Smooth muscle cell (in vitro differentiated cells): ENCODE measurements around the gene TBX21. TPM values are rescaled to one million over a fixed set of nuclear protein-coding genes. Genes with fewer than 3 reads are reported as not detected.

Experiments
- DNase-seq: peaks from one replicate; lab custom pipeline; 2025; ENCODE audit not compliant: unreplicated experiment; lab: John Stamatoyannopoulos, UW
- H2AFZ ChIP-seq: fragments of 200-600 bp; sonication (generic); 2 replicates; pipeline ENCODE4 v1.6.0; 2016; ENCODE audit warnings: antibody characterized with exemption, low read depth, mild to moderate bottlenecking
- H3F3A ChIP-seq: fragments of 200-600 bp; sonication (generic); 2 replicates; pipeline ENCODE4 v1.6.0; 2017; ENCODE audit warnings: antibody characterized with exemption, low read depth
- H3K27ac ChIP-seq: fragments of 200-600 bp; sonication (generic); 2 replicates; pipeline ENCODE4 v1.5.1; 2016; ENCODE audit warnings: low read depth, mild to moderate bottlenecking
- H3K27me3 ChIP-seq: fragments of 200-600 bp; sonication (generic); 2 replicates; pipeline ENCODE4 v1.6.1; 2016; ENCODE audit warnings: low read depth, mild to moderate bottlenecking
- H3K36me3 ChIP-seq: fragments of 200-600 bp; sonication (generic); 2 replicates; pipeline ENCODE4 v1.5.1; 2016; ENCODE audit warnings: low read depth
- H3K4me1 ChIP-seq: fragments of 200-600 bp; sonication (generic); 2 replicates; pipeline ENCODE4 v1.5.1; 2016; ENCODE audit warnings: low read depth
- H3K4me2 ChIP-seq: fragments of 200-600 bp; sonication (generic); 2 replicates; pipeline ENCODE4 v1.6.0; 2016; ENCODE audit warnings: mild to moderate bottlenecking
- H3K4me3 ChIP-seq: fragments of 200-600 bp; sonication (generic); 2 replicates; pipeline ENCODE4 v1.5.1; 2016; ENCODE audit warnings: mild to moderate bottlenecking
- H3K79me2 ChIP-seq: fragments of 200-600 bp; sonication (generic); 2 replicates; pipeline ENCODE4 v1.6.0; 2016; ENCODE audit warnings: low read depth, mild to moderate bottlenecking
- H3K9ac ChIP-seq: fragments of 200-600 bp; sonication (generic); 2 replicates; pipeline ENCODE4 v1.6.0; 2016; ENCODE audit warnings: low read depth
- H3K9me3 ChIP-seq: fragments of 200-600 bp; sonication (generic); replicated peaks from 2 replicates; pipeline ENCODE4 v1.5.1; 2016; ENCODE audit warnings: low read depth
- H4K20me1 ChIP-seq: fragments of 200-600 bp; sonication (generic); 2 replicates; pipeline ENCODE4 v1.6.0; 2016; ENCODE audit warnings: low read depth
- WGBS: methylation state at CpG from one replicate; pipeline ENCODE4 v1.1.7; 2016; ENCODE audit warnings: low lambda C conversion rate; 5-methylcytosine and 5-hydroxymethylcytosine counted together
- polyA plus RNA-seq: library from polyadenylated mRNA; unstranded; fragments of >200 nt; fragmentation: Nextera tagmentation; extraction: Ambion mirVana; gene quantifications from 2 replicates; pipeline ENCODE4 v1.2.1, GENCODE V29; 2016
- total RNA-seq: library from RNA; depleted of rRNA; stranded (reverse); fragments of >200 nt; gene quantifications from 2 replicates; pipeline ENCODE4 v1.2.3, GENCODE V29; 2014
- TF ChIP-seq, protein P1 (sequence below): fragments of 200-600 bp; sonication (generic); IDR thresholded peaks from 2 replicates; pipeline ENCODE4 v1.5.1; 2017; ENCODE audit warnings: borderline replicate concordance, mild to moderate bottlenecking, antibody characterized with exemption; ENCODE audit not compliant: insufficient read depth, poor library complexity, severe bottlenecking

The TBX21 gene
- total and polyA plus RNA-seq, 2 experiments from 2014 or later = not detected

DNA sequence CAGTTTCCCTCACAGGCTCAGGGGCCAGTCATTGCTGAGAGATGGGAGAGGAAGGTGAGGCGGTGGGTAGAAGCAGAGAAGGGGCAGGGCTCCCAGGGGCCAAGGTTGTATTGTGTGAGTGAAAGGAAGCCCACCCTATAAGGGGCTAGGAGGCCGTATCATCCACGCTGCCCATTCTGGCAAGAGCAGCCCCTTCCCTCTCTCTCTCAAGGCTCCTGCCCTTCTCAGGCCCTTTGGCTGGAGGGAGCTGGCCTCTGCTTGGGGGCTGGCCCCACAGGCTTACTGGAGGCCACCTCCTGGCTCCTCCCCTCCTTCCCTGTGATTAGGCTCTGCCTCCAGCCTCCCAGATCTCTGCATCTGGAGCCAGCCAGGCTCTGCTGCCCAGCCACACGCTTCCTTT is 31.4 kb upstream of the TBX21 start:
- H3K4me3 ChIP-seq = no peak overlapping the region
- 75% methylated on average over 4 of the region's 4 CpGs for WGBS
- no peaks in the 10 kb centered on the region for H3K27me3 ChIP-seq
- no peak overlapping the region for H3K4me2 ChIP-seq
- TF ChIP-seq, protein P1, sequence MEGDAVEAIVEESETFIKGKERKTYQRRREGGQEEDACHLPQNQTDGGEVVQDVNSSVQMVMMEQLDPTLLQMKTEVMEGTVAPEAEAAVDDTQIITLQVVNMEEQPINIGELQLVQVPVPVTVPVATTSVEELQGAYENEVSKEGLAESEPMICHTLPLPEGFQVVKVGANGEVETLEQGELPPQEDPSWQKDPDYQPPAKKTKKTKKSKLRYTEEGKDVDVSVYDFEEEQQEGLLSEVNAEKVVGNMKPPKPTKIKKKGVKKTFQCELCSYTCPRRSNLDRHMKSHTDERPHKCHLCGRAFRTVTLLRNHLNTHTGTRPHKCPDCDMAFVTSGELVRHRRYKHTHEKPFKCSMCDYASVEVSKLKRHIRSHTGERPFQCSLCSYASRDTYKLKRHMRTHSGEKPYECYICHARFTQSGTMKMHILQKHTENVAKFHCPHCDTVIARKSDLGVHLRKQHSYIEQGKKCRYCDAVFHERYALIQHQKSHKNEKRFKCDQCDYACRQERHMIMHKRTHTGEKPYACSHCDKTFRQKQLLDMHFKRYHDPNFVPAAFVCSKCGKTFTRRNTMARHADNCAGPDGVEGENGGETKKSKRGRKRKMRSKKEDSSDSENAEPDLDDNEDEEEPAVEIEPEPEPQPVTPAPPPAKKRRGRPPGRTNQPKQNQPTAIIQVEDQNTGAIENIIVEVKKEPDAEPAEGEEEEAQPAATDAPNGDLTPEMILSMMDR = no peak
- DNase-seq = no peak
- no peaks in the 10 kb centered on the region for H3K36me3 ChIP-seq
- H3K27ac ChIP-seq = no peak overlapping the region
- H3K79me2 ChIP-seq = no peaks in the 10 kb centered on the region
- H3K9me3 ChIP-seq = no peaks in the 10 kb centered on the region
- peaks cover 10% of the 10 kb centered on the region for H3K4me1 ChIP-seq
- H3F3A ChIP-seq = peaks cover 1% of the 10 kb centered on the region
- H3K9ac ChIP-seq = no peak overlapping the region
- H4K20me1 ChIP-seq = peaks cover 18% of the 10 kb centered on the region
- no peak overlapping the region for H2AFZ ChIP-seq

DNA sequence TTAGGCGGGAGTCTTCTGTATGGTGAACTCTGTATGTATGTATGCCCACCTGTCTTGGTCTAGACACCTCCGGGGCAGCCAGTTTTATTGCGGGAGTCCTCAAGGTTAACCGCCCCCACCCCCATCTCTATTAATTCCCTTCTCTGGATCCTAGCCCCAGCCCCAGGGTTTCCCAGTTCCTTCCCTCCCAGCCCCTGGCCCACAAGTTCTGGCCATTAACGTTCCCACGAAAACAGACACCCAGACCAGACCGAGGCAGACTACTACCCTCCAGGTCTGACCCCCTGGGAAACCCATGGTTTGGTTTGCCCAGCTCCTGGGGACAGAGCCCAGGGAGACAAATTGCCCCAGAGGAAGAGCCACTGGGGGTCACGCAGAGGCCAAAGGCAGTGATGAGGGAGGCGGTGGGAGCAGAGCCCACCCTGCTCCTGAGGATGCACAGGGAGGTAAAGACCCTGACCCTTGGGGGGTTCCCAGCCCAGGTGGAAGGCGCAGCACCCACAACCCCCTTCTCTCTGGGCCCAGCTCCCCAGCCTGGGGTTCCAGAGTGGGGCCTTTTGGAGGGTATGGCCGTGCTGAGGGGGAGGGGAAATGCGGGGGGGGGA is 30.5 kb upstream of the TBX21 start:
- no peaks in the 10 kb centered on the region for H3K9me3 ChIP-seq
- H4K20me1 ChIP-seq = peaks cover 18% of the 10 kb centered on the region
- H3K9ac ChIP-seq = no peak overlapping the region
- H3K4me1 ChIP-seq = peaks cover 10% of the 10 kb centered on the region
- H3K4me2 ChIP-seq = no peak overlapping the region
- no peaks in the 10 kb centered on the region for H3F3A ChIP-seq
- no peak for DNase-seq
- no peak overlapping the region for H3K27ac ChIP-seq
- TF ChIP-seq, protein P1 = no peak
- H2AFZ ChIP-seq = no peak overlapping the region
- no peaks in the 10 kb centered on the region for H3K36me3 ChIP-seq
- 98% methylated on average over 7 of the region's 12 CpGs for WGBS
- no peak overlapping the region for H3K4me3 ChIP-seq
- H3K79me2 ChIP-seq = no peaks in the 10 kb centered on the region
- H3K27me3 ChIP-seq = no peaks in the 10 kb centered on the region

DNA sequence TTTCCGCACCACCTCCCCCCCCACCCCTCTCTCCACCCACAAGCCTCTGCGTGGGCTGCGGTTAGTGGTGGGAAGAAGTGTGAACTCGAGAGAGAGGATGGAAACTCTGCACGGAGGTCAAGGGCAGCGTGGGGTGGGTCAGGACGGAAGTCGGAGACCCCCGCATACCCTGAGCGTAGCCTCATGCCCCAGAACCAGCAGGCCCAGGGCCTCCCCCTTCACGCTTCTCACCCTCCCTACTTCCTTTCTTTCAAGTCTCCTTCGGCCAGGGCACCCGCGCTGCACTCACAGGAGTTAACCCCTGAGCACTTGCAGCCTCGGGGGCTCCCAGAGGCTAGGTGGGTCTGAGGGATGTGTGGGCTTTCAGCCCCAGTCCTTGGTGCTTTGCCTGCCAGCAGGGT is 29.8 kb upstream of the TBX21 start:
- WGBS = 92% methylated on average over 15 of the region's 15 CpGs
- Histone ChIP-seq H4K20me1 (peaks cover 25% of the 10 kb centered on the region), H2AFZ (no peak overlapping the region)

More for the DNA sequence above, 29.8 kb upstream of the TBX21 start:
- Histone ChIP-seq H3F3A (no peaks in the 10 kb centered on the region), H3K36me3 (no peaks in the 10 kb centered on the region), H3K27ac (no peak overlapping the region), H3K4me3 (no peak overlapping the region), H3K9me3 (no peaks in the 10 kb centered on the region), H3K27me3 (no peaks in the 10 kb centered on the region), H3K4me1 (peaks cover 10% of the 10 kb centered on the region), H3K79me2 (no peaks in the 10 kb centered on the region), H3K4me2 (no peak overlapping the region), H3K9ac (no peak overlapping the region)
- TF ChIP-seq, protein P1 = no peak
- DNase-seq = no peak
